Mesothelial cell of epicardium (in vitro differentiated cells): ENCODE data around the gene ERVW-1. TPM values are rescaled to one million over a fixed set of nuclear protein-coding genes. Genes with fewer than 3 reads are reported as not detected.

Experiments
- DNase-seq, 2 experiments: peaks; one replicate each; pipeline ENCODE4 v3.0.0; 2021; ENCODE audit warnings: low spot score in 2 of 2; ENCODE audit not compliant: unreplicated experiment in 2 of 2
- H3K27ac Mint-ChIP-seq: 2 replicates; pipeline ENCODE4 v1.8.0; 2021; ENCODE audit warnings: mixed read lengths
- H3K27me3 Mint-ChIP-seq: 2 replicates; pipeline ENCODE4 v1.8.0; 2021; ENCODE audit warnings: low read depth, mixed read lengths
- H3K36me3 Mint-ChIP-seq: 2 replicates; pipeline ENCODE4 v1.8.0; 2021; ENCODE audit warnings: mixed read lengths
- H3K4me1 Mint-ChIP-seq: 2 replicates; pipeline ENCODE4 v1.8.0; 2021; ENCODE audit warnings: mixed read lengths
- H3K4me3 Mint-ChIP-seq: 2 replicates; pipeline ENCODE4 v1.8.0; 2021; ENCODE audit warnings: mild to moderate bottlenecking, moderate library complexity, mixed read lengths
- H3K9me3 Mint-ChIP-seq: 2 replicates; pipeline ENCODE4 v1.8.0; 2021; ENCODE audit warnings: mixed read lengths
- CTCF ChIP-seq: fragments of 200-600 bp; sonication (generic); IDR thresholded peaks from one replicate; pipeline ENCODE4 v1.5.0; 2021; ENCODE audit warnings: antibody characterized with exemption; ENCODE audit not compliant: unreplicated experiment
- total RNA-seq: library from RNA; stranded (reverse); gene quantifications from 3 replicates; pipeline ENCODE4 v1.2.1, GENCODE V29; 2021

Gene ERVW-1
- total RNA-seq, 1 donor from 2014 or later = not detected

- H3K9me3 Mint-ChIP-seq = no peaks in the 10 kb centered on the region
- no peaks in the 10 kb centered on the region for H3K4me1 Mint-ChIP-seq
- no peak for TF ChIP-seq CTCF
- no peak for DNase-seq
- no peaks in the 10 kb centered on the region for H3K27me3 Mint-ChIP-seq
- H3K4me3 Mint-ChIP-seq = no peak overlapping the region
- no peak overlapping the region for H3K27ac Mint-ChIP-seq
- H3K36me3 Mint-ChIP-seq = peaks cover 28% of the 10 kb centered on the region
These were observed 28.6 kb upstream of the ERVW-1 start for GRCh38 chr7:92506363-92506762.

- Mint-ChIP-seq H3K4me1 (no peaks in the 10 kb centered on the region), H3K27ac (no peak overlapping the region), H3K36me3 (peaks cover 37% of the 10 kb centered on the region), H3K9me3 (no peaks in the 10 kb centered on the region), H3K27me3 (no peaks in the 10 kb centered on the region), H3K4me3 (no peak overlapping the region)
- TF ChIP-seq CTCF = no peak
- no peak for DNase-seq
These were observed 26.8 kb upstream of the ERVW-1 start for GRCh38 chr7:92504563-92504962.

GRCh38 chr7:92503767-92504166, 26.0 kb upstream of the ERVW-1 start:
- no peak for DNase-seq
- Mint-ChIP-seq H3K4me1 (no peaks in the 10 kb centered on the region), H3K4me3 (no peak overlapping the region), H3K36me3 (peaks cover 40% of the 10 kb centered on the region), H3K9me3 (no peaks in the 10 kb centered on the region), H3K27ac (no peak overlapping the region), H3K27me3 (no peaks in the 10 kb centered on the region)
- no peak for TF ChIP-seq CTCF

- H3K27me3 Mint-ChIP-seq = no peaks in the 10 kb centered on the region
- no peak overlapping the region for H3K27ac Mint-ChIP-seq
- no peak for DNase-seq
- no peaks in the 10 kb centered on the region for H3K4me1 Mint-ChIP-seq
- H3K9me3 Mint-ChIP-seq = no peaks in the 10 kb centered on the region
- peaks cover 31% of the 10 kb centered on the region for H3K36me3 Mint-ChIP-seq
- TF ChIP-seq CTCF = no peak
- H3K4me3 Mint-ChIP-seq = no peak overlapping the region
These were observed 20.8 kb upstream of the ERVW-1 start for GRCh38 chr7:92498557-92498956.

GRCh38 chr7:92496876-92497275, 19.1 kb upstream of the ERVW-1 start:
- no peak for DNase-seq
- Mint-ChIP-seq H3K9me3 (no peaks in the 10 kb centered on the region), H3K4me1 (no peaks in the 10 kb centered on the region), H3K27me3 (no peaks in the 10 kb centered on the region), H3K36me3 (peaks cover 33% of the 10 kb centered on the region), H3K27ac (no peak overlapping the region), H3K4me3 (no peak overlapping the region)
- TF ChIP-seq CTCF = no peak

GRCh38 chr7:92489634-92490033, 11.9 kb upstream of the ERVW-1 start:
- Mint-ChIP-seq H3K36me3 (peaks cover 30% of the 10 kb centered on the region), H3K9me3 (no peaks in the 10 kb centered on the region), H3K27me3 (no peaks in the 10 kb centered on the region), H3K27ac (no peak overlapping the region), H3K4me3 (no peak overlapping the region), H3K4me1 (no peaks in the 10 kb centered on the region)
- no peak for DNase-seq
- no peak for TF ChIP-seq CTCF
